IMR-90 (cell line): Measurements from ENCODE around the gene CLDN6. TPM values are rescaled to one million over a fixed set of nuclear protein-coding genes. Genes with fewer than 3 reads are reported as not detected.

Source experiments
- ATAC-seq: fragments of 200-7000 bp; cut with Tn5 transposase; 2 replicates; pipeline ENCODE4 v1.9.1; 2020; ENCODE audit warnings: low read depth, mild to moderate bottlenecking, moderate library complexity
- BruUV-seq: library from RNA; stranded (reverse); fragments of 400-500 nt; replicated peaks from 2 replicates; lab custom pipeline; 2021; lab: Mats Ljungman, UMichigan
- CTCF ChIA-PET: fragments of 300-600 bp; formaldehyde crosslinking; extraction: SDS; loops from one replicate; lab custom pipeline; 2021; ENCODE audit warnings: antibody characterized with exemption; lab: Yijun Ruan, JAX
- POLR2A ChIA-PET: fragments of 300-600 bp; sonication (Branson Sonifier 250); formaldehyde crosslinking; loops from one replicate; lab custom pipeline; 2022; ENCODE audit warnings: antibody characterized with exemption; ENCODE audit not compliant: unreplicated experiment; lab: Charles Lee
- DNase-seq: peaks from one replicate; pipeline ENCODE4 v3.0.0; 2013
- H2AFZ ChIP-seq: replicated peaks from 2 replicates; pipeline ENCODE3; 2013; ENCODE audit warnings: low read length, mild to moderate bottlenecking; ENCODE audit not compliant: poor library complexity
- H2AK5ac ChIP-seq: 2 replicates; pipeline ENCODE4 v1.6.1; 2013; ENCODE audit warnings: low read depth, low read length, inconsistent platforms
- H2AK9ac ChIP-seq: replicated peaks from 2 replicates; pipeline ENCODE3; 2013; ENCODE audit warnings: mild to moderate bottlenecking, low read depth, low read length, moderate library complexity; ENCODE audit not compliant: poor library complexity
- H2BK120ac ChIP-seq: 2 replicates; pipeline ENCODE4 v1.6.1; 2013; ENCODE audit warnings: low read depth, low read length, inconsistent platforms
- H2BK15ac ChIP-seq: 3 replicates; pipeline ENCODE4 v1.6.1; 2013; ENCODE audit warnings: low read depth, low read length, inconsistent platforms
- H2BK20ac ChIP-seq: 2 replicates; pipeline ENCODE4 v1.6.1; 2013; ENCODE audit warnings: low read depth, mild to moderate bottlenecking, inconsistent platforms, low read length, moderate library complexity
- H2BK5ac ChIP-seq: 2 replicates; pipeline ENCODE4 v1.6.1; 2013; ENCODE audit warnings: mild to moderate bottlenecking, low read depth, low read length, inconsistent platforms; ENCODE audit not compliant: poor library complexity, severe bottlenecking
- H3K14ac ChIP-seq: replicated peaks from 2 replicates; pipeline ENCODE4 v1.6.1; 2013; ENCODE audit warnings: low read depth, low read length, inconsistent platforms
- H3K18ac ChIP-seq: 2 replicates; pipeline ENCODE4 v1.6.1; 2013; ENCODE audit warnings: low read depth, low read length, control low read depth
- H3K23ac ChIP-seq: 2 replicates; pipeline ENCODE4 v1.6.1; 2013; ENCODE audit warnings: low read depth, low read length, inconsistent platforms
- H3K27ac ChIP-seq: 2 replicates; pipeline ENCODE4 v1.5.1; 2013; ENCODE audit warnings: mild to moderate bottlenecking, control low read depth, low read length; ENCODE audit not compliant: insufficient read depth
- H3K27me3 ChIP-seq: 2 replicates; pipeline ENCODE4 v1.6.1; 2013; ENCODE audit warnings: low read length; ENCODE audit not compliant: control insufficient read depth, insufficient read depth
- H3K36me3 ChIP-seq: 2 replicates; pipeline ENCODE4 v1.6.1; 2013; ENCODE audit warnings: low read length, mixed read lengths; ENCODE audit not compliant: control insufficient read depth, insufficient read depth
- H3K4ac ChIP-seq: 2 replicates; pipeline ENCODE4 v1.6.1; 2013; ENCODE audit warnings: low read depth, low read length, inconsistent platforms
- H3K4me1 ChIP-seq: 2 replicates; pipeline ENCODE4 v1.6.1; 2013; ENCODE audit warnings: low read length, mixed read lengths; ENCODE audit not compliant: control insufficient read depth, insufficient read depth
- H3K4me2 ChIP-seq: 2 replicates; pipeline ENCODE4 v1.6.1; 2013; ENCODE audit warnings: low read depth, mild to moderate bottlenecking, control low read depth, low read length, moderate library complexity
- H3K4me3 ChIP-seq: 2 replicates; pipeline ENCODE4 v1.5.1; 2013; ENCODE audit warnings: low read depth, mild to moderate bottlenecking, control low read depth, low read length, moderate library complexity; ENCODE audit not compliant: insufficient read depth
- H3K56ac ChIP-seq: 2 replicates; pipeline ENCODE4 v1.6.1; 2013; ENCODE audit warnings: low read length, inconsistent platforms; ENCODE audit not compliant: insufficient read depth; ENCODE audit errors: extremely low read depth
- H3K79me1 ChIP-seq, 2 experiments: 2 replicates each; pipeline ENCODE4 v1.6.1; 2013; ENCODE audit warnings: low read length in 2 of 2, inconsistent platforms in 1 of 2, low read depth in 1 of 2
- H3K9ac ChIP-seq: 2 replicates; pipeline ENCODE4 v1.6.1; 2013; ENCODE audit warnings: low read depth, low read length, control low read depth
- H3K9me1 ChIP-seq: 2 replicates; pipeline ENCODE4 v1.6.1; 2013; ENCODE audit warnings: low read length, inconsistent platforms; ENCODE audit not compliant: insufficient read depth
- H3K9me3 ChIP-seq: 2 replicates; pipeline ENCODE4 v1.6.1; 2013; ENCODE audit warnings: low read length; ENCODE audit not compliant: control insufficient read depth, insufficient read depth
- H4K20me1 ChIP-seq: 2 replicates; pipeline ENCODE4 v1.6.1; 2013; ENCODE audit warnings: low read length, inconsistent platforms; ENCODE audit not compliant: insufficient read depth
- H4K5ac ChIP-seq: 2 replicates; pipeline ENCODE4 v1.6.1; 2013; ENCODE audit warnings: mild to moderate bottlenecking, low read depth, low read length, control low read depth
- H4K8ac ChIP-seq, 2 experiments: 2 replicates each; pipeline ENCODE4 v1.6.1; 2013; ENCODE audit warnings: low read depth in 2 of 2, low read length in 2 of 2, control low read depth in 1 of 2, inconsistent platforms in 1 of 2
- H4K91ac ChIP-seq: 2 replicates; pipeline ENCODE4 v1.6.1; 2013; ENCODE audit warnings: low read depth, low read length, inconsistent platforms; ENCODE audit not compliant: insufficient read depth
- BHLHE40 ChIP-seq: fragments of 150-350 bp; IDR thresholded peaks from 2 replicates; pipeline ENCODE4 v1.6.1; 2016; ENCODE audit warnings: mild to moderate bottlenecking, low read depth, low read length
- CHD1 ChIP-seq: IDR thresholded peaks from 2 replicates; pipeline ENCODE4 v1.6.1; 2012; ENCODE audit warnings: low read depth, low read length, improper control_type of control experiment
- CTCF ChIP-seq: conservative IDR thresholded peaks from 2 replicates; pipeline ENCODE4 v1.5.1; 2012; ENCODE audit warnings: mild to moderate bottlenecking, low read depth, low read length, improper control_type of control experiment
- ELK1 ChIP-seq: fragments of 150-350 bp; IDR thresholded peaks from 2 replicates; pipeline ENCODE4 v1.6.1; 2016; ENCODE audit warnings: low read depth, mild to moderate bottlenecking, low read length, moderate library complexity, borderline replicate concordance
- FOS ChIP-seq: fragments of 150-350 bp; IDR thresholded peaks from 2 replicates; pipeline ENCODE4 v1.6.1; 2016; ENCODE audit warnings: low read depth, low read length
- MAFK ChIP-seq: IDR thresholded peaks from 2 replicates; pipeline ENCODE4 v1.6.1; 2012; ENCODE audit warnings: low read depth, low read length, improper control_type of control experiment
- MAZ ChIP-seq: IDR thresholded peaks from 2 replicates; pipeline ENCODE4 v1.6.1; 2012; ENCODE audit warnings: low read depth, mild to moderate bottlenecking, low read length, improper control_type of control experiment, moderate library complexity, borderline replicate concordance
- MXI1 ChIP-seq: IDR thresholded peaks from 2 replicates; pipeline ENCODE4 v1.6.1; 2012; ENCODE audit warnings: low read depth, mild to moderate bottlenecking, low read length, moderate library complexity, borderline replicate concordance
- NFE2L2 ChIP-seq: fragments of 150-350 bp; IDR thresholded peaks from 2 replicates; pipeline ENCODE4 v1.6.1; 2016; ENCODE audit warnings: low read depth, mild to moderate bottlenecking, low read length
- POLR2A ChIP-seq: IDR thresholded peaks from 2 replicates; pipeline ENCODE4 v1.6.1; 2012; ENCODE audit warnings: mild to moderate bottlenecking, low read depth, low read length
- RAD21 ChIP-seq: IDR thresholded peaks from 2 replicates; pipeline ENCODE4 v1.6.1; 2012; ENCODE audit warnings: low read length, improper control_type of control experiment
- RCOR1 ChIP-seq: IDR thresholded peaks from 2 replicates; pipeline ENCODE4 v1.6.1; 2012; ENCODE audit warnings: mild to moderate bottlenecking, low read length, improper control_type of control experiment; ENCODE audit not compliant: insufficient replicate concordance
- RFX5 ChIP-seq: IDR thresholded peaks from 2 replicates; pipeline ENCODE4 v1.8.0; 2012; ENCODE audit warnings: low read depth, mild to moderate bottlenecking, low read length, moderate library complexity
- USF2 ChIP-seq: fragments of 150-350 bp; IDR thresholded peaks from 2 replicates; pipeline ENCODE4 v1.6.1; 2017; ENCODE audit warnings: mild to moderate bottlenecking, antibody characterized with exemption, low read length, low read depth
- WGBS, 2 experiments: methylation state at CpG; one replicate each; pipeline versions ENCODE4 v1.1.5 to v1.1.7; 2013; ENCODE audit warnings: missing lambda C conversion rate in 2 of 2; ENCODE audit not compliant: insufficient read length in 1 of 2; ENCODE audit errors: extremely low coverage in 2 of 2; 5-methylcytosine and 5-hydroxymethylcytosine counted together
- dilution Hi-C: fragments of 300-500 bp; cut with HindIII; formaldehyde crosslinking; loops from one replicate; pipeline ENCODE4 v1.14.3; 2018; ENCODE audit warnings: low sequenced_read_pairs; ENCODE audit not compliant: unreplicated experiment
- in situ Hi-C: fragments of 300-500 bp; cut with MboI; formaldehyde crosslinking; loops from 3 replicates; pipeline ENCODE4 v1.14.3; 2019; ENCODE audit warnings: low sequenced_read_pairs, inconsistent platforms, mixed read lengths
- intact Hi-C: fragments of 100-400 bp; cut with micrococcal nuclease; formaldehyde crosslinking; loops from 2 replicates; pipeline ENCODE4 v1.10.0; 2022
- polyA plus RNA-seq, 3 experiments: library from polyadenylated mRNA; depleted of rRNA; stranded (reverse); fragments of >200 nt; gene quantifications; 2 replicates each; pipeline ENCODE4 v1.2.3, GENCODE V29; 2012; ENCODE audit warnings: low replicate concordance in 1 of 3
- total RNA-seq: library from RNA; depleted of rRNA; stranded (reverse); fragments of >200 nt; gene quantifications from 2 replicates; pipeline ENCODE4 v1.2.3, GENCODE V29; 2012

CLDN6 gene
- total and polyA plus RNA-seq, 2 of the 4 experiments (the other 2 are of a cell fraction), result 0.14 TPM; not detected in 1

- TF ChIP-seq USF2, result no peak
- TF ChIP-seq RFX5, result no peak
These were observed 1.7 kb upstream of the CLDN6 start (continued) for GRCh38 chr16:3019594-3020246.

GRCh38 chr16:3017344-3017743 lies 639 bp downstream of the CLDN6 start:
- Histone ChIP-seq H4K8ac (no peak overlapping the region), H3K4me3 (no peak overlapping the region), H4K20me1 (peaks cover 22% of the 10 kb centered on the region), H4K91ac (no peak overlapping the region), H3K23ac (no peak overlapping the region), H2AK5ac (no peak overlapping the region), H2BK15ac (no peak overlapping the region), H3K18ac (no peak overlapping the region), H3K27ac (no peak overlapping the region), H2AK9ac (peak overlapping the region; percentile 42), H4K5ac (no peak overlapping the region), H2BK20ac (no peak overlapping the region), H3K56ac (no peak overlapping the region), H3K4me2 (no peak overlapping the region), H2AFZ (no peak overlapping the region), H3K4me1 (peaks cover 3% of the 10 kb centered on the region; the same call in 1 of the 2 replicates), H3K4ac (no peak overlapping the region), H3K9me3 (no peaks in the 10 kb centered on the region), H3K27me3 (peaks cover 22% of the 10 kb centered on the region), H3K9me1 (no peaks in the 10 kb centered on the region), H2BK120ac (no peak overlapping the region), H3K36me3 (peaks cover 5% of the 10 kb centered on the region), H2BK5ac (no peak overlapping the region), H3K79me1 (peaks cover 0 to 11% of the 10 kb centered on the region in 2 experiments; a peak in 2 of 4 replicates), H3K14ac (no peak overlapping the region), H3K9ac (no peak overlapping the region)
- 50% methylated on average over 5 of the region's 20 CpGs; no CpG with 5 or more reads in 1 of the 2 experiments for WGBS, 2 experiments
- BruUV-seq, result no TSS peak
- in situ Hi-C loops (no loop called here), dilution Hi-C loops (no loop called here), intact Hi-C loops (no loop called here)
- ChIA-PET CTCF (no interaction called here), POLR2A (no interaction called here)
- no peak for DNase-seq
- ATAC-seq, result no peak
- TF ChIP-seq MXI1 (no peak), BHLHE40 (no peak), MAFK (no peak), FOS (no peak), RAD21 (no peak), POLR2A (no peak), RCOR1 (no peak), MAZ (no peak), CHD1 (no peak), ELK1 (no peak), NFE2L2 (no peak), CTCF (no peak), RFX5 (no peak)
